Measurements from ENCODE around the gene CD47.

CD47 gene

GRCh38 chr3:108090701-108091497, at the start of gene CD47:
Gene CD47, minus strand, starts transcription at chr3:108091031. Its CDS starts 123 bp downstream, at chr3:108090908.
- peak; percentile 62 for DNase-seq

DNA sequence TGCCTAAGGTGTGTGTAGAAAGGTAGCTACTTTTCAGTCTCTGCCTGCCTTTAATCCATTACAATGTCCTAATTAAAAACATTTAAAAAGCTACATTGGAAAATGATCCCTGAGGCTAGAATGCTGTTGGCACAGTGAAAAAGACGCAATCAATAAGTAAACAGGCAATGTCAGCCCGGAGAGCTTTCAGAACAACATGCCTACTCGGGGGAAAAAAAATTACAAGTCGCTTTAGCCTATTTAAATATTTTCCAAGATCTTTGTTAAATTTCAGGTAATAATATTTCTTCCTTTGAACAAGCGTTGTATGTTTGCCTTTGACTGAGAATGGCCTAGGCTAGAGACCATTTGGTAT, 46.6 kb upstream of the CD47 start:
- no peak for DNase-seq

DNA sequence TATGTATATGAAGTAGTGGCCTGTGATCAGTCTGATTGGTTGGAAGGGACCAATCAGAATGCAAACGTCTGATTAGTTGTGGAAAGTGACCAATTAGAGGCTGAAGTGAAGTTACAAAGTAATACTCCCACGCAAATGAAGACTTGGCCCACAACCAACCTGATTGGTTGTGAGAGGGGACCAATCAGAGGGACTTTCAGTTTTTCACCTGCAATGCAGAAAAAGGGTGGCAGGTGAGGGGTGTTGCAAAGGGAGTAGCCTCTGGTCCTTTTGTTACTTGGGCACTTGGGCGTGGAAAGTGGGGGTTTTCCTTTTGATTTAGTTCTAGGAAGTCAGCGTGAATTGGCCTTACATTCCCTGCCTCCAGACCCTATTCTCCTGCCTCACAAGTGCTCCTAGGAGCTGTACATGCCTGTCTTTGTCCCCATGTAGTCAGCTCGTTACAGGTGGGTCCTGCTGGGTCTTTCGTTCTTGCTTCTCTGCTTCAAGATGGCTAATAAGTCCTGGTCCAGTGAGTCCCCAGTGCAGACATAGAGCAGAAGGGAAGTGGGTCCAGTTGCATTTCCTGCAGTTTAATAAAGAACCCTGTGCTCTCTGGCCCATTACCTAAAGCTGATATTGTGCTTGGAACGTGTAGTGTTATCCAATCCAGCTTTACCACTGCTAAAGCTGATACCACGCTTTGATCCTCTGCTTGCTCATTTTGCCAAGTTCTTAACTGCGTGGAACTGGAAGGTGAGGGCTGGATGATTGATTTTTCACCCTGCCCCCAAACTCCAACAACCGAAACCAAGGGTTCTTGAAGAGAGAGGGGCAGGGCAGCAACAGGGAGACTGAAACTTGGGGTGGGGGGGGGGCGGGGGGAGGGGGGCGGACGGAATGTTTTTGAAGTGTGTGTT, 46.0 kb upstream of the CD47 start:
- no peak for DNase-seq

DNA sequence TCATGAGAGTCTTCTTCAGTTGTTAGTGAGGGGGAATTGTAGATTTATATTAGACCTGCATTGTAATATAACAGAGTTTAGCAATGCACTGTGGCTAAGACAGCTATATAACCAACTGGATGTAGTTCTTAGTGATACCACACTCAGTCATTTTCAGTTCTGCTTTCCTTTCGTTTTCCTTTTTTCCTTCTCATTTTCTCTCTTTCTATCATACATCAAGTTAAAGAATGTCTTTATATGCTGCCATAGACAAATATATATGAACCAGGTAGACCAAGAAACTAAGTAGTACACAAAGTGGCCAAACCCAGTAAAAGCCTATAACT, 43.7 kb upstream of the CD47 start:
- no peak for DNase-seq

DNA sequence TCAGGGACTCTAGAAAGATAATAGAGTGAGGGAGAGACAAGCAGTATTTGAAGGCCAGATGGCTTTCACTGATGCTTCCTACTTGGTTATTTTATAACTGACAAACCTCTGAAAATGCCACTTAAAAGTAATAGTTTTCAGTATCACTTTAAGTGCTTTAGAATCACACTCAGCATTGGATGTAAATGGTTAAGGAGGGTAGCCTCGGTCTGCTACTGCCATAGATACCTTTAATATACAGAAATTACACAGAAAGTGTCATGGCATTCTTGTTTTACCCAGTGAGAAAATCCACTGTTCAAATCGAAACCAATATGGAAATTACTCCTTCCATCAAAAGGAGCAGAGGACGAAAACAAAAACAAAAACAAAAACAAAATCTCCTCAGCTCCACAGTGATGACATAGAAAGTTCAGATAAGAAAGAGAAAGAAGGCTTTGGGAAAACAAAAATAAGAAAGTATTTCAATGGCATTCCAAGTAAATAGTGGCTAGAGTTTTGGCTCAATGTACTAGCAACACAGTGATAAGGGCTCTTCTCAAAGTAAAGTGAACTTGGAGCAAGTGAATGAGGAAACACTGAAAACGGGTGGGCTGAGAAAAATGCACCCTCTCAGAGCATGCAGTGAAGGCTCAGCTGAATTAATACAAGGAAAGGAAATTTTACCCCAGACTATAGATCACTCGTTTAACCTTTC, 43.2 kb upstream of the CD47 start:
- DNase-seq, result no peak

DNA sequence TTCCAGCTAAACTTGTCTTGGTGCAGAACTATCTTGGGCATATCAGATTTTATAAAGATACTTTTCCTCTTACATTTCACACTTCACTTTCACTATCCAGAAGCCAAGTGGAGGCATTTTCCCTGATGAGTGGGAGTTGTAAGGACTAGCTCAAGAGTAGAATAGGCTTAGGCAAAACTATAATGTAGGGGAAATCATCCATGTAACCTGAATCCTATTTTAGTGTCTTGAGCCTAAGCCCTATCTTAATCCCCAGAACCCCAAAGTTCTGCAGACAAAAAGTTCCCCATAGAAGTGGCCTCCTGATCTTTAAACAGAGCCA, 42.2 kb upstream of the CD47 start:
- DNase-seq, result peak; percentile 38

GRCh38 chr3:108131475-108132134, 40.8 kb upstream of the CD47 start:
- DNase-seq, result no peak

- peak; percentile 60 for DNase-seq
Observed at GRCh38 chr3:108130701-108131474, 40.1 kb upstream of the CD47 start.

DNA sequence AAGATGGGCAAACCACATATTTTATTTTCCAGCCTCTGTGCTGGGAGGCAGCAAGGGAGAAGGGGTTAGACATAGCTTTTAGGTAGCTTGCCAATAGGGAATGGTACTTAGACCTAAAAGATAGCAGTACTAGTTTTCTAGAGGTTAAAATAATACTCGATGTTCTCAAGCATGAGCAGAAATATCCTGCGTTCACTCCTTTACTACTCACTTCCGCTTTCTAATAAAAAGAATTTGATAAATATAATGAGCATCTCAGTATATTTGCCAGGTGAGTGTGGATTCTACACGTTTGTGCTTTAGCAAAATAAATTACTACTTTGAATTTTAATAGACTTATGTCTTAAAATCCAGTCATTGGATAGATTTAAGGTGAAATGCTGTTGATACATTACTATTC, 39.4 kb upstream of the CD47 start:
- DNase-seq, result no peak

DNA sequence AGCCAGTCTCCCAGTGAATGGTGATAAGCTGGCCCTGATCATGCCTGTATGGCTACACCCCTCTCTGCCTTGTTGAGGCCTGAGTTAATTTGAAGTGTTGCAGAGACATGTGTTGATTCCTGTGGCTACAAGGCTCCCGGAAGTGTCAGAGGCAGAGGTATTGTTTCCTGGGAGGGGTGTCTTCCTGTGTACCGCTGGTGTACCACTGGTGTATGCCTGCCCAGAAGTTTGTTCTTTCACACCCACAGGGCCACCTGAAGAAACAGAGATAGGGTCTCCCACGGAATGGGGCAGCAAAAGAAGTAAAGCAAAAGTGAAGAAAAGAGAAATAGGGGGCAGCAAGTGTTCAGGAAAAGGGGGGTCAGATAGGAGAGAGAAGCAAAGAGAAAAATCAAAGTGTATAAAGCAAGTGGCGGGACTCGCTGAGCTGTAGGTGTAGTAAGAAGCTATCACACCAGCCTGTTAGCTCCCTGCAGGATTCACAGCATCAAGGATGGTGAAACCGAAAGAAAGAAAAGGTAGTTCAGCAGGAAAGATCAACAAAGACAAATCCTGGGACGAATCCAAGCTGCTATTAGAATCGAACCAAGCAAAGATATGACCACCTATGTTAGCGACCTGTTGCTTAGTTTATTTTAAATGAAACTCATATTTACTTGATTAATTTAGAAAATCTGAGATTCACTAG, 36.6 kb upstream of the CD47 start:
- DNase-seq, result no peak

DNA sequence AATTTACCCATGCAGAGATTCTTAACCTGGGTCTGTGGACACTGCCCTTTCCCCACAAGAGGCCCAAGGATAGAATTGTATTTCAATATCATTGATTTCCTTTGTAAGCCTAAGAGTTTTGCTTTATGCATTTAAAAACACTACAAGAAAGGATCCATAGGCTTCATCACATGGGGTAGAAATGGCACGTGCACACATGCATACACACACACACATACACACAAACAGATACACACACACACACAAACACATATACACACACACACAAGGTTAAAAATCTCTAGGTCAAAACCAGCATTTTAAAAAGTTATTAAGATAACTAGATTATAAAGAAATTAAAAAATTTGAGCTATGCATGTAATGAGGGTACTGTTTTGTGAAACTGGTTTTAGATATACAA, 35.5 kb upstream of the CD47 start:
- DNase-seq, result no peak

DNA sequence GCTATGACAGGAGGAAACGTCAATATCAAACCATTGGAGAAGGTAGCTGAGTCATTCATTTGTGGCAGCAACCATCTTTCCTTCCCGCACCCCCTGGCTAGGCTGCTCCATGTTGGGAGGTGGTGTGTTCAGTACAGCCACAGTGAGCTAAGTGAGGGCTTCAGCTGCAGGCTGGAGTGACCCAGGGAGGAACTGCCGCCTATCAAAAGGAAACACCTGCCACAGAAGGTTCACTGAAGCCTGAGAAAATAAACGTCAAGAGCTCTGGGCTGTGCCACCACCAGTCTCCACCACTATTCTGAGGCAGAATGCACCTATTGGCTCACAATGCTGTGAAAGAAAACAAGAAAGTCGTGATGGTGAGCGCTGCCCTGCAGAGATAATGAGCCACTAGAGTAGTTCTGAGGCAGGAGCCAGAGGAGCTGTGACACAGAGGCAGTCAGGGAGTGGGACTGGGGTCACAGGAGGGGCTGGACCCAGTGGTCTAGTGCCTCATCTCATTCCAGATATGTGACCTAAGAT, 34.8 kb upstream of the CD47 start:
- no peak for DNase-seq

GRCh38 chr3:108125153-108125543, 34.3 kb upstream of the CD47 start:
- DNase-seq, result no peak

GRCh38 chr3:108124337-108125152, 33.7 kb upstream of the CD47 start:
- DNase-seq, result no peak

DNA sequence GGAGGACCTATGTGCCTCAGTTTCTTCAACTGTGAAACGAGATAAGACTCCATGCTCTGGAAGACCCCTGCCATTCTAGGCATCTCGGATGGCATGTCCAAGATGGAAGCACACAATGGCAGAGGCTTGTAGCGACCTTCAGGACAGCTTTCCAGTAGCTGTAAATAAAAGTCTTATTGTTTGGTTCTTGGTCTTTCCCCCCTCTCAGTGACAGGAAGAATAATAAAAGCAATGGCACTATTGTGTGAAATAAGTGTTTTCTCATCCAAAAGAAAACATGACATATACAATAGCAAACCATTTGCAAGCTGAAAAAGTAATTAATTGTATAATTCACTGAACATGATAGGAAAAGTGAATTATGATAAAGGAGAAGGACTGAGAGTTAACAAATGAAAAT, 32.5 kb upstream of the CD47 start:
- no peak for DNase-seq

DNA sequence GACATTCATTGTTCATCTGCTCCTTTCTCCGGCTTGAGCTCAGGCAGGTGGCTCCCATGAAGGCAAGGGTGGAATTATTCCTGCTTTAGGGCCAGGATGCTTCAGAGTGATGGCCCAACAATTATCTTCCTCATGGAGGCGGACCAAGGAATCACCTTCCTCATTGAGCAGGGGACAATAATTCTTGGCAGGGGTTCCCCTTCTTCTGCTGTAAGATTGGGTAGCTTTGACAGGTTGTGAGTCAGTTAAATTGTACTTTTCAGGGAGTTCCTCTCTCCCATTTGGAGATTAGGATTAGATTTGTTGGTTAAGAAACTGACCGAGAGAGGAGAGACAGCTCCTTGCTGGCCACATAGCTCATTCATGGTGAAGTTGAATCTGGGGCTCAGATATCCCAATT, 31.4 kb upstream of the CD47 start:
- no peak for DNase-seq

- no peak for DNase-seq
Observed at GRCh38 chr3:108119398-108120104, 28.7 kb upstream of the CD47 start.

- no peak for DNase-seq
Observed at GRCh38 chr3:108118038-108118768, 27.4 kb upstream of the CD47 start.

- DNase-seq, result peak; percentile 34
Observed at GRCh38 chr3:108117241-108117775, 26.5 kb upstream of the CD47 start.

Data from kidney glomerular epithelial cell (primary cell).